Kasumi-1 (cell line): ENCODE data around the gene TMEM255B.
"Not testable (repeated sequence)": the region's sequence is repeated elsewhere in the genome, so short reads cannot be mapped to it uniquely, and the experiment has no call there.

Source experiments
- DNase-seq, 2 experiments: peaks; one replicate each; lab custom pipeline; 2025; lab: John Stamatoyannopoulos, UW

The TMEM255B gene

DNA sequence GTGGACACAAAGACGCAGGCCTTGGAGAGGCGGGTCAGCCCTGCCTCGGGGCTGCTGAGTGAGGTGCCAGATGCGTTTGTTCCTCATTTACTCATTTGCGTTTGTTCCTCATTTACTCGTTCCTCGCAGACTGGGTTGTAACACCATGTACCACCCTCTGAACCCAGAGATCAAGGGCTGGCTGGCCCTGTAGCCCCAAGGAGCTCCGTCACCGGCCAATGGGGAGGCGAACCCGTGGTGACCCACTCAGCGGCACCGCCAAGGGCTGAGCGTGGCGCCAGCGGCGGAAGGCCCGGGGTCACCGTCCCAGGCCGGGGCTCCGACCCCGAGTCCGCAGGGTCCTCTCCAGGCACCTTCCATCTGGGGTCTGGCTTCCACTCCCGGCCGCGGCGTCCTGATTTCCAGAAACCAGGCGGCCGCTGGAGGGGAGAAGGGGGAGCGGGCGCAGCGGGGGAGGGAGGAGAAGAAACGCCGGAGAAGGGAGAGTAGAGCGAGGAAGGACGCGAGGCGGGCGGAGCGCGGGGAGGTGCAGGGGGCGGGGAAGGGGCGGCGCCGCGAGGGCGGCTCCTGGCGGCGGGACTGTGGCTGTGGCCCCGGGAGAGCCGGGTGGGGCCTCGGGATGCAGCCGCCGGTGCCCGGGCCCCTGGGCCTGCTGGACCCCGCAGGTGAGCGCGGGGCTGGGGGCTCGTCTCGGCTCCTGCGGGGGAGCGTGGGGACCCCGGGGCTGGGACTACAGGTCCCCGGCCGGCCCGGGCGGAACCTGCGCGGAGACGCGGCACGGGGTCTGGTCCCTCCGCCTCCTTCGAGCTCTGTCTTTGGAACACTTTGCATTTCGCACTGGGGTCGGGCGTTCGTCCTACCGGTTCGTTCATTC, at the start of gene TMEM255B:
TMEM255B (plus strand) TSS at position 576 of the 874 bp plus-strand sequence; CDS start at position 620, 44 bp downstream.
- peak; percentile 84 to 86 for DNase-seq

DNA sequence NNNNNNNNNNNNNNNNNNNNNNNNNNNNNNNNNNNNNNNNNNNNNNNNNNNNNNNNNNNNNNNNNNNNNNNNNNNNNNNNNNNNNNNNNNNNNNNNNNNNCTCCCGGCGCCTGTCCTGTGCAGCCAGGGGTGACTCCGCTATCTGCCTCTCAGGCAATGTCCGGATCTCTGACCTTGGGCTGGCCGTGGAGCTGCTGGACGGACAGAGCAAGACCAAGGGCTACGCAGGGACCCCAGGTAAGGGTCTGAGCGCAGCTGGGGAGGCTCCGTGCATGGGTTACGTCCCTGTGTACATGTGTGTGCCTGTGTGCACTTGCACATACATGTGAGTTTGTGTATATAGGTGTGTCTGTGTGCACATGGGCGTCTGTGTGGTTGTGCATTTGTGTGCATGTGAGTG, 36.1 kb upstream of the TMEM255B start:
- no peak for DNase-seq

- DNase-seq, result no peak
These were observed 35.5 kb upstream of the TMEM255B start for GRCh38 chr13:113723410-113724015.

DNA sequence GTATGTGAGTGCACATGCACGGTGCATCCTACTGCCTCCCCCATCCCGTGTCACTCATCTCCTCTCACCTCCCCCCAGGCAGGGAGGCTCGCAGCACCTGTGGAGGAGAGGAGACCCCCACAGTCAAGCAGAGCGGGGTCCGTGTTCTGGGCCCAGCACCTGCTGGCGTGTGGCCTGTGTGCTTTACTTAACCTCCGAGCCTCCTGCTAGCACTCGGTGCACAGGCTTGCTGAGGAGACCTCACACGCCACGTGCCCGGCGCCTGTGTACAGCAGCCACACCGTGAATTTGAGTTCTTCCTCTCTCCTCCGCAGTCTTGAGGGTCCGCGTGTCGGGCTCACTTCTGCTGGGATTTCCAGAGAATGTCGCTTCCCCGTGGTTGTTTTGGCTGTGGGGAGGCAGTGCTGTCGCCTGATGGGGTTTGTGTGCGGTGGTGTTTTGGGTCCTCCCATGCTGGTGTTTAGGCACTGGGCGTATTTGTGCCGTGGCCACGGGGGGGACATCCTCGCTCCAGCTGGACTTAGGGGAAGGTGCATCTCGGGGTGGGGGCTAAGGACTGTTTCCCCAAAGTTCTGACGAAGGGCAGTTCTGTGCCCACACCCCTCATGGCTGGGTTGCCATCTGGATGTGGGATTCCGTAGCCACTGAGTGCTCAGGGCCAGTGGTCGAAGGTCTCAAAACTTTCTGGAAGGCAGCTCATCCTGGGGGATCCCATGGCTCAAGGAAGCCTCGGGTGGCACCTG, 34.8 kb upstream of the TMEM255B start:
- DNase-seq, result no peak

- DNase-seq, result peak; percentile 12 to 47
These were observed 34.2 kb upstream of the TMEM255B start for GRCh38 chr13:113724780-113725315.

GRCh38 chr13:113725329-113726105, 33.5 kb upstream of the TMEM255B start:
- not testable (repeated sequence) for DNase-seq

DNA sequence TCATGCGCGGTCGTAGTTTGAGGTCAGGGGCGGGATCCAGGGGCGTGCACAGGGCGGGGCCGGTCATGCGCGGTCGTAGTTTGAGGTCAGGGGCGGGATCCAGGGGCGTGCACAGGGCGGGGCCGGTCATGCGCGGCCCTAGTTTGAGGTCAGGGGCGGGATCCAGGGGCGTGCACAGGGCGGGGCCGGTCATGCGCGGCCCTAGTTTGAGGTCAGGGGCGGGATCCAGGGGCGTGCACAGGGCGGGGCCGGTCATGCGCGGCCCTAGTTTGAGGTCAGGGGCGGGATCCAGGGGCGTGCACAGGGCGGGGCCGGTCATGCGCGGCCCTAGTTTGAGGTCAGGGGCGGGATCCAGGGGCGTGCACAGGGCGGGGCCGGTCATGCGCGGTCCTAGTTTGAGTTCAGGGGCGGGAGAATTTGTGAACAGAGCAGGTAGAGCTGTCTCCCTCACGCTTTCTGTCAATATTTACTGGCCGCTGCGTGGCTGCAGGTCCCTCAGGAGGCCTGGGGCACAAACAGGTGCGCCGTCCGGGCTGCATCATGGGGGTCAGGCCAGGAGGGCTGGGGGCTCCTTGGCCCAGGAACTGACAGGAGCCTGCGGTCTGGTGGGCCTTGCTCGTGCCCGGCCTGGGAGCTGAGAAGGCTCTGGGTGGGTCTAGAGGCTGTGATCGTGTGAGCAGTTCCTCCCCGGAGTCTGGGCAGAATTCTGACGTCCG, 32.8 kb upstream of the TMEM255B start:
- not testable (repeated sequence) for DNase-seq

DNA sequence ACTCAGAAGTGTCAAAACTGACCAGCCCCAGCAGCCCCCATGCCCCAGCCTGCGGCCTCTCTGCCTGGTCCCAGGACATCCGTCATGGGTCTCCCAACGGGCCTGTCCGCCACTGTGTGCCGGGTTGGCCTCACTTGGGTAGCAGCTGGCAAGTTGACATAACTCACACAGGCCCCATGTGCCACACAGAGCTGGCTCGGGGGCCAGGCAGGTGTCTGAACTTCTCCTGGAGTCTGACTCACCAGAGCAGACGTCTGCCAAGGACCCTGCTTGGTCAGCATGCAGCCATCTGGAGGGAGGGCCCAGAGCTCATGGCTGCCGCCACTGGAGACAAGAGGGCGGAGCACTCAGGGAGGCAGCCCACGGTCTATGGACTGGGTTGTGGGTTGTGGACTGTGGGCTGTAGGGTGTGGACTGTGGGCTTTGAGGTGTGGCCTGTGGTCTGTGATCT, 32.0 kb upstream of the TMEM255B start:
- no peak for DNase-seq

DNA sequence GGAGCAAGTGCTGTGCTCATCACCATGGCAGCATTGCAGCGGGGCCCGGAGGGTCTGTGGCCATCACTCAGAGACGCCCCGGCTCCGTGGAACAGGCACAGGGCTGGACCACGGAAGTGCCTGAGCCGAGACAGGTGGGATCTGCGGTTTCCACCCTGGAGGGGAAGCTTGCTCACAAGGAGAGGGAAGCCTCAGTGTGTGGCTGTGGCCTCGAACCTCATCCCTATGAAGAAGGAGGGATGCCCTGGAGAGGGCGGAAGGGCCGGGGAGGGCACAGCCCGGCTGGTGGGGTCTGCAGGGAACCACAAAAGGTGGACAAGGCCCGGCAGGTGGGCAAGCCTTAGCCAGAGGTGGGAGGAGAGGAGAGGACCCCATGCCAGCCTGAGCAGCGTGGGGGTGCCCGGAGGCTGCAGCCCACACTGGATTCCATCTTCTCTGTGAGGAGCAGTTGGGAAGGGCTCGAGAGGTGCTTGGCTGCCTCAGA, 30.4 kb upstream of the TMEM255B start:
- no peak for DNase-seq

GRCh38 chr13:113729187-113730019, 29.6 kb upstream of the TMEM255B start:
- DNase-seq, result no peak

GRCh38 chr13:113730258-113730691, 28.8 kb upstream of the TMEM255B start:
- no peak for DNase-seq

DNA sequence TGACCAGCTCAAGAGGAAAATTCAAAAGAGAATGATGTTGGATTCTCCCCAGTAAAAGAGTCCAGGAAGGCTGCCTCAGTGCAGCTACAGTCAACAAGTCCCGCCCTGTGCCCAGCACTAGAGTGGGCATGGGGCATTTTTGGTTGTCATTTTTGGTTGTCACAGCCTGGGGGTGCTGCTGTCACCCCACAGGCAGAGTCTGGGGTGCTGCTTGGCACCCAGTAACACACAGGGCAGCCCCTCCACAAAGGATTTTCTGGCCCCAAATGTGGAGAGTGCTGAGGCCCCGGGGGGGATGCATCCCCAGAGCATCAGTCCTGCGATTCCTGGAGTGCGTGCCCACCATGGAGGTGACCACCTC, 28.2 kb upstream of the TMEM255B start:
- DNase-seq, result no peak

DNA sequence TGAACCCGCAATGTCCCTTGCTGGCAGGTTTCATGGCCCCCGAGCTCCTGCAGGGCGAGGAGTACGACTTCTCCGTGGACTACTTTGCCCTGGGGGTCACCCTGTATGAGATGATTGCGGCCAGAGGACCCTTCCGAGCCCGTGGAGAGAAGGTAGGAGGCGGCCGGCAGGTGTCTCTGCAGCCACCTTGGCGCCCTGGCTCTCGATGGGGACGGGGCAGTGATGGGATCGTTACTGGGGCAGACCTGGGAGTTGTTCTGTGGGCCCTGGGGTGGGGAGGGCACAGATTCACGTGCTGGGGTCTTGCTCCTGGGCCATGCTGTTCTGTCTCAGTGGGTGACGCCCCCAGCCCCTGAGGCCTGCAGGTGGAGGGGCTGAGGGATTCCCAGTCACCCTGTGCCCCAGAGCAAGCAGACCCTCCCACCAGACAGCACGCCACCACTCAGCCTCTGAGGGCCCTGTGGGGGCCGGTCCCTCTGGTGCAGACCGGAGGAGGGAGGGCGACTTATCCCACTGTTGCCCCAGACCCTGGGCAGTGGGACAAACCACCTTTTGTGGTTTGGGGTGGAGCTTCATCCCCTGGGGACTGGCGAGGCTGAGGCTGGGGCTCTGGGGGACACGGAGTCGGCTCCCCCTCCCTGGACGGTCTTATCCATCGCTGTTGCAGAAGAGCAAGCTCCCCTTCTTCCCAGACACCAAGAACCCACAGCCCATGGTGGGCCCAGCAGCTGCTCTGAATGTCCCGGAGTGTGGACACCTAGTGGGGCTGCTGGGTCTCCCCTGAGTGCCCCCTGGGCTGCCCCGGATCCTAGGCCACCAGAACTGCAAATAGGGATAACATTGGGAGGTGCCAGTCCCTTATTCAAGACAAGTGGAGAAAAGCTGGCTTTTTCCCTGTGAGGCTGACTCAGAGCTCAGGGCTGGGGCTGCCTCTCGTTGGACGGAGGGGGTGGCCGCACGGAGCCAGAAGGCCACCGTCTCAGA, 27.5 kb upstream of the TMEM255B start:
- no peak for DNase-seq

DNA sequence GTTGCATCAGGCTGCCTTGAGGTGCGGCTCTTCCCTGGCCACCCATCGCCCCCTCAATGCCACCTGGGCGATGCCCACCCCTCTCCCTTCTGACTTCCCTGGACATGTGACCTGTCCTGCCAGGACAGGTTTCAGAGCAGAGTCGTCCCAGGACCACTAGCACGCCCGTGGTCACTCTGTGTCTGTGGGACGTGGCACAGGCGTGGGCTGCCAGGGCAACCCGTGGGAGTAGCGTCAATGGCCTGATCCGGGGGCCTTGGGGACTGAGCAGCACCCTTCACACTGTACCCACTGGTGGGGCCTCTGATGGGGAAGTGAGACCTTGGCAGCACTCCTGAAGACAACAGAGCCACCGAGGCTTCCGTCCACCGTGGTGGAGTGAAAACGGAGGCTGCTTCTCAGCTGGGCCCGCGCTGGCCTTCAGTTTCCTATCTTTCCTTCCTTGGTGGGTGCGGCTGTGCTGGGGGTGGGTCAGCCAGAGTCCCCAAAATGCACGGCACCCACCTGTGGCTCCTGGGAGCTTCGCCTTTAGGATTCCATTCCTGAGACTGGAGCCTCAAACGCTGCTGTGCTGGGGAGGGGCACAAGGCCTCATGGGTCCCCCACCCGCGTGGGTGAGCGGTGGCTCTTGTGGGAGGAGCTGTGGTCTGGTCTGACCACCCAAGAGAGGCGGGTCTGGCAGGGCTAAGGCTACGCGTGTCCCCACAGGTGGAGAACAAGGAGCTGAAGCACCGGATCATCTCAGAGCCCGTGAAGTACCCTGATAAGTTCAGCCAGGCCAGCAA, 26.7 kb upstream of the TMEM255B start:
- no peak for DNase-seq

DNA sequence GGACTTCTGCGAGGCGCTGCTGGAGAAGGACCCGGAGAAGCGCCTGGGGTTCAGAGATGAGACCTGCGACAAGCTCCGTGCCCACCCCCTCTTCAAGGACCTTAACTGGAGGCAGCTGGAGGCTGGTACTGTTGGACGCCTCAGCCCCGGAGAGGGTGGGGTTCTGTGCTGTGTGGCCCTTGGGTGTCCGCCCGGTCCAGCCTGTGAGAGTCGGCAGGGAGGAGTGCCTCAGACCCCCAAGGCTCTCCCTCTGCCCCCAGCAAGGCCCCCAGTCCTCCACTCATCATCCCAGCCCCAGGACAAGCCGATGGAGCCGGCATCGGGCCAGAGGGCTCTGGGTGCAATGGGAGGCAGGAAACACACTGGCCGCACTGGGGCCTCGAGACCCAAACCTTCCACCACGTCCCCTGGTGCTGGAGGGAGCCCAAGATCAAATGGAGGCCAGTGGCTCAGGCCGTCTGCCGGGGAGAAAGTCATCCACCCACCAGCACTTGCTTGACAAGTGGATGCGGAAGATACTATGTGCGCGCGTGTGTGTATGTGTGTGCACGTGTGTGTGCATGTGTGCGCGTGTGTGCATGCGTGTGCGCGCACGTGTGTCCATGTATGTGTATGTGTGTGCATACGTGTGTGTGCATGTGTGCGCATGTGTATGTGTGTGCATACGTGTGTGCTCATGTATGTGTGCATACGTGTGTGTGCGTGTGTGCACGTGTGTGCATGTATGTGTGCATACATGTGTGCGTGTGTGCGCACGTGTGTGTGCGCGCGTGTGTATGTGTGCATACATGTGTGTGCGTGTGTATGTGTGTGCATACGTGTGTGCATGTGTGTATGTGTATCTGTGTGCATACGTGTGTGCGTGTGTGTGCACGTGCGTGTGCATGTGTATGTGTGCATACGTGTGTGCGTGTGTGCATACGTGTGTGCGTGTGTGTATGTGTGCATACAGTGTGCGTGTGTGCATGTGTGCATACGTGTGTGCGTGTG, 25.8 kb upstream of the TMEM255B start:
- no peak for DNase-seq

DNA sequence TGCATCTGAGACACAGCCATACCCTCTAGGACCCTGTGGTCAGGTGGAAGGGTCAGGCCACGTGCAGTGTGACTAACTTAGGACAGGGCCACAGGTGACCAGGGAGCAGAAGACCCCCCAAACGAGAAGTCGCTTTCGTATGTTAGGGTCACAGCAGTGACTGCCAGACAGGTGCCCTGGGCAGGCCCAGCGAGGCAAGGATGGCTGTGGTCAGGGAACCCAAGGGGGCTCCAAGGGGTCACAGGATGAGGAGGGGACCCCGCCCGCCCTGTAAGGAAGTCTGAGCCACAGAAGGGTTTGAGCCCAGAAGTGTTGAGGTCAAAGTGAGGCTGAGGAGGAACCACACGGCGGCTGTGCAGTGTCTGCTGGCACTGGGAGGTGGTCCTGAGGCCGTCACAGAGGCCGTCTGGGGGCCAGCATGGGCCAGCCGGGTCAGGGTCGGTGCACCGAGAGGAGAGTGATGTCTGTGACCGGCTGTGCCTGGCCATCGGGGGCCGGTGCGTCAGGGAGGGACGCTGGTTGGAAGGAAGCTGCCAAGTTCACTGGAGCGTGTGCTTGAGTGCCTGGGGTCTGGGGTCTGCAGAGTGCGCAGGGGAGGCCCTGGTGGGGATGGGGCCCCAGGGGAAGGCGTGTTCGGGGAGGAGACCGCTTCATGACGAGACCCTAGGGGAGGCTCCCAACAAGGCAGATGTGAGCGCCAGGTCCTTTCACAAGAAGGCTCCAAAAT, 24.8 kb upstream of the TMEM255B start:
- no peak for DNase-seq
